Activated CD8-positive, alpha-beta memory T cell treated with anti-CD3 and anti-CD28 coated beads for 48 hours (primary cell): Measurements from ENCODE around the gene RHOT1.
"Not testable (repeated sequence)": the region's sequence is repeated elsewhere in the genome, so short reads cannot be mapped to it uniquely, and the experiment has no call there.

Experiments
- DNase-seq, 3 experiments: peaks; one replicate each; pipeline ENCODE4 v3.0.0-alpha.2; 2020; ENCODE audit warnings: low read depth in 2 of 3, low spot score in 2 of 3

Gene RHOT1

GRCh38 chr17:32123782-32124181, 18.5 kb upstream of the RHOT1 start:
- DNase-seq, result no peak

- DNase-seq, result no peak
Measured at GRCh38 chr17:32124985-32125847, 17.1 kb upstream of the RHOT1 start.

GRCh38 chr17:32125848-32126153, 16.5 kb upstream of the RHOT1 start:
- no peak for DNase-seq

GRCh38 chr17:32126325-32126724, 16.0 kb upstream of the RHOT1 start:
- no peak for DNase-seq

- no peak for DNase-seq
Measured at GRCh38 chr17:32126746-32127145, 15.6 kb upstream of the RHOT1 start.

GRCh38 chr17:32127158-32127897, 15.0 kb upstream of the RHOT1 start:
- peak; percentile 47 to 62 (median 47) for DNase-seq

- not testable (repeated sequence) for DNase-seq
Measured at GRCh38 chr17:32128470-32128869, 13.8 kb upstream of the RHOT1 start.

GRCh38 chr17:32135497-32136117, 6.7 kb upstream of the RHOT1 start:
- not testable (repeated sequence) for DNase-seq

- DNase-seq, result no peak
Measured at GRCh38 chr17:32136856-32137255, 5.4 kb upstream of the RHOT1 start.

GRCh38 chr17:32139504-32139903, 2.8 kb upstream of the RHOT1 start:
- DNase-seq, result not testable (repeated sequence)

GRCh38 chr17:32141258-32141657, 1.0 kb upstream of the RHOT1 start:
- no peak for DNase-seq

- no peak for DNase-seq
Measured at GRCh38 chr17:32141679-32142037, 644 bp upstream of the RHOT1 start.

- DNase-seq, result peak in 1 of 3 experiments; percentile 8
Measured at GRCh38 chr17:32142857-32143526, 690 bp downstream of the RHOT1 start.

GRCh38 chr17:32143527-32143870, 1.2 kb downstream of the RHOT1 start:
- DNase-seq, result no peak

- DNase-seq, result not testable (repeated sequence)
Measured at GRCh38 chr17:32144442-32144841, 2.1 kb downstream of the RHOT1 start.

GRCh38 chr17:32148351-32148750, 6.0 kb downstream of the RHOT1 start:
- DNase-seq, result no peak

- no peak for DNase-seq
Measured at GRCh38 chr17:32150358-32150757, 8.1 kb downstream of the RHOT1 start.

GRCh38 chr17:32152130-32152529, 9.8 kb downstream of the RHOT1 start:
- no peak for DNase-seq

- DNase-seq, result no peak
Measured at GRCh38 chr17:32155896-32156295, 13.6 kb downstream of the RHOT1 start.

- DNase-seq, result no peak
Measured at GRCh38 chr17:32156656-32157055, 14.4 kb downstream of the RHOT1 start.

- no peak for DNase-seq
Measured at GRCh38 chr17:32157225-32157624, 14.9 kb downstream of the RHOT1 start.
